LNCaP clone FGC (cell line): ENCODE results near the gene ABCC11.
"Not testable (repeated sequence)": the region's sequence is repeated elsewhere in the genome, so short reads cannot be mapped to it uniquely, and the experiment has no call there.

Experiments
- DNase-seq: peaks from one replicate; pipeline ENCODE4 v3.0.0-alpha.2; 2011; ENCODE audit warnings: low read depth
- H3K4me3 ChIP-seq: 2 replicates; pipeline ENCODE4 v1.5.1; 2011; ENCODE audit warnings: mild to moderate bottlenecking, low read depth, low read length, control low read depth
- CTCF ChIP-seq: IDR thresholded peaks from 2 replicates; pipeline ENCODE4 v1.5.1; 2012; ENCODE audit warnings: mild to moderate bottlenecking; ENCODE audit not compliant: control insufficient read depth, insufficient read depth; ENCODE audit errors: extremely low read depth

The ABCC11 gene

GRCh38 chr16:48176635-48177408, 70.5 kb downstream of the ABCC11 start:
- H3K4me3 ChIP-seq = no peak overlapping the region
- DNase-seq = no peak
- no peak for TF ChIP-seq CTCF

DNA sequence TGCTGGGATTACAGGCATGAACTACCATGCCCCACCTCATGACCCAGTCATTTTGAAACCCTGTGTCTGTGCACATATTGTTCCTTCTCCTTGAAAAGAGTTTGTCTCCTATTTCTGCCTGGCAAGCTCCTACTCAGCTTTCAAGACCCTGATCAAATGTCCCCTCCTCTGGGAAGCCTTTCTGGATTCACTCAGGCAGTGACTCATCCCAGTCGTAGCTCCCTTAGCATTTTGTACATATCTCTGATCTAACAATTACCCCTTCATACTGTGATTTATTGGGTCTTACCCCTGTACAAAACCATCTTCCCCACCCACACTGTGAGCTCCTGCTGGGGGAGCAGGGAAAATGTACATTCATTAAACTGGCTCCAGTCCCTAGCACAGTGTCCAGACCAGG, 73.5 kb downstream of the ABCC11 start:
- TF ChIP-seq CTCF = no peak
- DNase-seq = no peak
- H3K4me3 ChIP-seq = no peak overlapping the region

DNA sequence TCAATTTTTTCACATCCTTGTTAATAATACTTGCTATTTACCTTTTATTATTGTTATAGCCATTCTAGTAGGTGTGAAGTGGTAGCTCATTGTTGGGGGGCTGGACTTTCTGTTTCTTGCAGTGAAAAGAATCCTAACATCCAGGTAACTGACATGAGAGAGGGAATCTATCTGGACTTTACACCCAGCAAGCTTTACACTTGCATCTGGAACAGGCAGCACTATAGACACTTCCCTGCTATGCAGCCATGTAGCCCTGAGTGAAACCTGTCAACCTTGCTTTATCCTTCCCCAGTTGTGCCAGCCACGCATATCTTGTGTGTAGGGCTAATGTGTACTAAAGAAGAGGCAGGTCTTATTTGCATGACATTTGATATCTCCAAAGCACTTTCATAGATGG, 74.7 kb downstream of the ABCC11 start:
- no peak for DNase-seq
- H3K4me3 ChIP-seq = no peak overlapping the region
- no peak for TF ChIP-seq CTCF

- no peak overlapping the region for H3K4me3 ChIP-seq
- no peak for TF ChIP-seq CTCF
- DNase-seq = no peak
Observed at GRCh38 chr16:48169896-48170295, 77.4 kb downstream of the ABCC11 start.

GRCh38 chr16:48168075-48168474, 79.3 kb downstream of the ABCC11 start:
- no peak for TF ChIP-seq CTCF
- DNase-seq = no peak
- H3K4me3 ChIP-seq = no peak overlapping the region

GRCh38 chr16:48166617-48167016, 80.7 kb downstream of the ABCC11 start:
- not testable (repeated sequence) for H3K4me3 ChIP-seq, DNase-seq

DNA sequence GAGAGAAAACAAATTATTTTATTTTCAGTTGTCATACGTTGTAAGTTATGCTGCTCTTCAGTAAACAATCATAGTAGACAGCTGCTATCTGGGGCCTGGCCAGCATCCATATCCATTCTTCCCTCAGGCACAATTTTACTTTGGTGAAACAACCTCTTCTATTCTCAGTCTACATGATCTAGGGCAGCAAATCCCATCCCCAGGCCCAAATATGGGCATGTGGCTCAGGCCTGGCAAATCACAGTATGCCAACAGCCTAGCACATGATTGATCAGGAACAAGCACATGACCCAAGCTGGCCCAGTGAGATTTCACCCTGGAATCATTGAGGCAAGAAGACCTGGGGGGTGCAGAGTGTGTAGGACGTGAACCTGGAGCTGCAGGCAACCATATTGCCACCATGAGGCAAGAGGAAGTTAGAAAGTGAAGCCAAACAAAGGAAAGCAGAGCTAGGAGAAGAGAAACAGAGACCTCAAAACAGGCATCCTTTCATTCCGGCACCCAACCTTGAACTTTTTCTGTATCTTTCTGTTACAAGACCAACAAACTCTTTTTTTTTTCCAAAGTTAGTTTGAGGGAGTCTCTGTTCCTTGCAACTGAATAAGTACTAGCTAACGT, 81.3 kb downstream of the ABCC11 start:
- no peak overlapping the region for H3K4me3 ChIP-seq
- TF ChIP-seq CTCF = no peak
- peak; percentile 71 for DNase-seq
